ENCODE data around the gene FHOD3.

Gene FHOD3

GRCh38 chr18:36580874-36581750, 283.6 kb downstream of the FHOD3 start:
- DNase-seq: no peak

GRCh38 chr18:36582988-36583745, 285.7 kb downstream of the FHOD3 start:
- peak in 4 of 56 donors; percentile 5 to 21 (median 7) for DNase-seq

- DNase-seq: no peak
Measured at GRCh38 chr18:36589857-36590543, 292.5 kb downstream of the FHOD3 start.

- no peak for DNase-seq
Measured at GRCh38 chr18:36590621-36591580, 293.4 kb downstream of the FHOD3 start.

GRCh38 chr18:36592282-36592681, 294.8 kb downstream of the FHOD3 start:
- DNase-seq: no peak

- no peak for DNase-seq
Measured at GRCh38 chr18:36593001-36593400, 295.5 kb downstream of the FHOD3 start.

- no peak for DNase-seq
Measured at GRCh38 chr18:36593641-36594040, 296.1 kb downstream of the FHOD3 start.

GRCh38 chr18:36594621-36595020, 297.1 kb downstream of the FHOD3 start:
- no peak for DNase-seq

GRCh38 chr18:36595046-36595817, 297.7 kb downstream of the FHOD3 start:
- no peak for DNase-seq

- DNase-seq: no peak
Measured at GRCh38 chr18:36595818-36596215, 298.3 kb downstream of the FHOD3 start.

- no peak for DNase-seq
Measured at GRCh38 chr18:36597636-36598035, 300.1 kb downstream of the FHOD3 start.

- no peak for DNase-seq
Measured at GRCh38 chr18:36600548-36600947, 303.0 kb downstream of the FHOD3 start.

GRCh38 chr18:36601316-36601715, 303.8 kb downstream of the FHOD3 start:
- no peak for DNase-seq

GRCh38 chr18:36602071-36602470, 304.6 kb downstream of the FHOD3 start:
- no peak for DNase-seq

- no peak for DNase-seq
Measured at GRCh38 chr18:36602620-36603019, 305.1 kb downstream of the FHOD3 start.

- no peak for DNase-seq
Measured at GRCh38 chr18:36608107-36608506, 310.6 kb downstream of the FHOD3 start.

GRCh38 chr18:36610258-36610657, 312.7 kb downstream of the FHOD3 start:
- no peak for DNase-seq

GRCh38 chr18:36610661-36611060, 313.1 kb downstream of the FHOD3 start:
- DNase-seq: no peak

- no peak for DNase-seq
Measured at GRCh38 chr18:36613069-36613468, 315.6 kb downstream of the FHOD3 start.

GRCh38 chr18:36613810-36614209, 316.3 kb downstream of the FHOD3 start:
- no peak for DNase-seq

Measured in amygdala (tissue), 56 donors.